CD1c-positive myeloid dendritic cell (primary cell): ENCODE results near the gene ZCCHC14.
"Not testable (repeated sequence)": the region's sequence is repeated elsewhere in the genome, so short reads cannot be mapped to it uniquely, and the experiment has no call there.

ENCODE experiments used
- DNase-seq: peaks from one replicate; pipeline ENCODE4 v3.0.0-alpha.2; 2016; ENCODE audit errors: extremely low spot score

Gene ZCCHC14

GRCh38 chr16:87524407-87524806, 31.6 kb upstream of the ZCCHC14 start:
- DNase-seq, result no peak

GRCh38 chr16:87523605-87524004, 30.8 kb upstream of the ZCCHC14 start:
- DNase-seq, result not testable (repeated sequence)

- not testable (repeated sequence) for DNase-seq
Measured at GRCh38 chr16:87521764-87522163, 28.9 kb upstream of the ZCCHC14 start.

GRCh38 chr16:87519170-87519569, 26.3 kb upstream of the ZCCHC14 start:
- DNase-seq, result not testable (repeated sequence)

GRCh38 chr16:87518430-87519051, 25.7 kb upstream of the ZCCHC14 start:
- not testable (repeated sequence) for DNase-seq

GRCh38 chr16:87517610-87518429, 25.0 kb upstream of the ZCCHC14 start:
- not testable (repeated sequence) for DNase-seq

GRCh38 chr16:87516361-87516760, 23.5 kb upstream of the ZCCHC14 start:
- no peak for DNase-seq

- no peak for DNase-seq
Measured at GRCh38 chr16:87515475-87516330, 22.9 kb upstream of the ZCCHC14 start.

GRCh38 chr16:87509778-87510177, 17.0 kb upstream of the ZCCHC14 start:
- DNase-seq, result not testable (repeated sequence)

GRCh38 chr16:87507351-87508069, 14.7 kb upstream of the ZCCHC14 start:
- DNase-seq, result peak; percentile 28

GRCh38 chr16:87506423-87507350, 13.9 kb upstream of the ZCCHC14 start:
- no peak for DNase-seq

GRCh38 chr16:87505834-87506233, 13.0 kb upstream of the ZCCHC14 start:
- DNase-seq, result no peak

- not testable (repeated sequence) for DNase-seq
Measured at GRCh38 chr16:87503232-87503937, 10.6 kb upstream of the ZCCHC14 start.

- DNase-seq, result no peak
Measured at GRCh38 chr16:87502308-87502969, 9.6 kb upstream of the ZCCHC14 start.

- DNase-seq, result no peak
Measured at GRCh38 chr16:87501117-87501516, 8.3 kb upstream of the ZCCHC14 start.

GRCh38 chr16:87499189-87499486, 6.3 kb upstream of the ZCCHC14 start:
- DNase-seq, result no peak

- DNase-seq, result no peak
Measured at GRCh38 chr16:87498324-87499188, 5.7 kb upstream of the ZCCHC14 start.

GRCh38 chr16:87497767-87498290, 5.0 kb upstream of the ZCCHC14 start:
- not testable (repeated sequence) for DNase-seq
